KMS-11 (cell line): ENCODE results near the gene SELENOO.
"Not testable (repeated sequence)": the region's sequence is repeated elsewhere in the genome, so short reads cannot be mapped to it uniquely, and the experiment has no call there.

ENCODE experiments used
- H2AFZ ChIP-seq: fragments of 200-600 bp; sonication (generic); 2 replicates; pipeline ENCODE4 v1.6.1; 2016; ENCODE audit warnings: antibody characterized with exemption, mixed run types, low read depth
- H3K27ac ChIP-seq: fragments of 200-600 bp; sonication (generic); 2 replicates; pipeline ENCODE4 v1.6.1; 2016; ENCODE audit warnings: mild to moderate bottlenecking, mixed run types
- H3K27me3 ChIP-seq: fragments of 200-600 bp; sonication (generic); 2 replicates; pipeline ENCODE4 v1.6.1; 2017; ENCODE audit warnings: mild to moderate bottlenecking, low read depth, mixed run types, moderate library complexity; ENCODE audit not compliant: insufficient read depth
- H3K36me3 ChIP-seq: fragments of 200-600 bp; sonication (generic); 2 replicates; pipeline ENCODE4 v1.6.1; 2017; ENCODE audit warnings: mild to moderate bottlenecking, mixed run types; ENCODE audit not compliant: insufficient read depth
- H3K4me1 ChIP-seq: fragments of 200-600 bp; sonication (generic); 2 replicates; pipeline ENCODE4 v1.6.1; 2016; ENCODE audit warnings: mild to moderate bottlenecking, low read depth, mixed run types; ENCODE audit not compliant: poor library complexity, severe bottlenecking
- H3K4me2 ChIP-seq: fragments of 200-600 bp; sonication (generic); 2 replicates; pipeline ENCODE4 v1.7.0; 2016; ENCODE audit warnings: mild to moderate bottlenecking, mixed run types
- H3K4me3 ChIP-seq: fragments of 200-600 bp; sonication (generic); IDR thresholded peaks from 2 replicates; pipeline ENCODE4 v1.6.1; 2017; ENCODE audit warnings: low read depth, low read length, mixed read lengths; ENCODE audit not compliant: insufficient read depth
- H3K79me2 ChIP-seq: fragments of 200-600 bp; sonication (generic); 2 replicates; pipeline ENCODE4 v1.6.1; 2016; ENCODE audit warnings: low read depth, mixed run types; ENCODE audit not compliant: insufficient read depth
- H3K9ac ChIP-seq: fragments of 200-600 bp; sonication (generic); 2 replicates; pipeline ENCODE4 v1.6.1; 2016; ENCODE audit warnings: mild to moderate bottlenecking, mixed run types
- H4K20me1 ChIP-seq: fragments of 200-600 bp; sonication (generic); 2 replicates; pipeline ENCODE4 v1.6.1; 2016; ENCODE audit warnings: mild to moderate bottlenecking, mixed run types; ENCODE audit not compliant: insufficient read depth
- TF ChIP-seq, protein P1 (sequence below): fragments of 200-600 bp; sonication (generic); conservative IDR thresholded peaks from 2 replicates; pipeline ENCODE4 v1.6.1; 2017; ENCODE audit warnings: low read depth, mild to moderate bottlenecking, antibody characterized with exemption, low read length, moderate library complexity, mixed read lengths

The SELENOO gene

DNA sequence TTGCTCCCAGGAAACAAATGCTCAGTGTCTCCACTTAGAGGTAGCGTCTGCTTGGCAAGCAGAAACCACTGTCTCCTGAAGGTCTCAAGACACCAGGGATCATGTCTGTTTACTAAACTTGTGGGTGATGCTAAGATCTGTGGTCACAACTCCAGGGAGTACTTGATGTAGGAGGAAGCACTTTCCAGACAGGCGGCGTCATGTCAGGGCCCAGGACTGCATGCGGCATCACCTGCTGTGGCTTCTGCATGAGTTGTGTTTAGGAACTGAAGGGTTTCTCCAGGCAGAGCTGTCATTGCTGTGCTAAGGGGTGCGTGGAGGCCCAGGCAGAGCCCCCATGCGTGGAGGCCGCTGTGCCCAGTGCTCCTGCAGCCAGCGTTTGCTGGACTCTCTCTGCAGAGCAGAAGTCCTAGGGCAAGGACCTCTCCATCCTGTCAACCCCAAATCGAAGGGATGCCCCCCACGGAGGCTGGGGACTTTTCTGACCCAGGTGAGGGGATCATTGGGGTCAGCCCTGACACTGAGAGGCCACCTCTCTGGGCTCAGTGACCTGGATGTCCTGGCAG, 38.3 kb upstream of the SELENOO start:
- Histone ChIP-seq H3K27me3 (no peaks in the 10 kb centered on the region), H3K9ac (no peak overlapping the region), H2AFZ (no peak overlapping the region), H3K4me2 (no peak overlapping the region), H3K4me1 (no peaks in the 10 kb centered on the region), H3K79me2 (no peaks in the 10 kb centered on the region), H3K4me3 (no peak overlapping the region), H4K20me1 (no peaks in the 10 kb centered on the region), H3K27ac (no peak overlapping the region), H3K36me3 (no peaks in the 10 kb centered on the region)
- TF ChIP-seq, protein P1, sequence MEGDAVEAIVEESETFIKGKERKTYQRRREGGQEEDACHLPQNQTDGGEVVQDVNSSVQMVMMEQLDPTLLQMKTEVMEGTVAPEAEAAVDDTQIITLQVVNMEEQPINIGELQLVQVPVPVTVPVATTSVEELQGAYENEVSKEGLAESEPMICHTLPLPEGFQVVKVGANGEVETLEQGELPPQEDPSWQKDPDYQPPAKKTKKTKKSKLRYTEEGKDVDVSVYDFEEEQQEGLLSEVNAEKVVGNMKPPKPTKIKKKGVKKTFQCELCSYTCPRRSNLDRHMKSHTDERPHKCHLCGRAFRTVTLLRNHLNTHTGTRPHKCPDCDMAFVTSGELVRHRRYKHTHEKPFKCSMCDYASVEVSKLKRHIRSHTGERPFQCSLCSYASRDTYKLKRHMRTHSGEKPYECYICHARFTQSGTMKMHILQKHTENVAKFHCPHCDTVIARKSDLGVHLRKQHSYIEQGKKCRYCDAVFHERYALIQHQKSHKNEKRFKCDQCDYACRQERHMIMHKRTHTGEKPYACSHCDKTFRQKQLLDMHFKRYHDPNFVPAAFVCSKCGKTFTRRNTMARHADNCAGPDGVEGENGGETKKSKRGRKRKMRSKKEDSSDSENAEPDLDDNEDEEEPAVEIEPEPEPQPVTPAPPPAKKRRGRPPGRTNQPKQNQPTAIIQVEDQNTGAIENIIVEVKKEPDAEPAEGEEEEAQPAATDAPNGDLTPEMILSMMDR, result no peak

DNA sequence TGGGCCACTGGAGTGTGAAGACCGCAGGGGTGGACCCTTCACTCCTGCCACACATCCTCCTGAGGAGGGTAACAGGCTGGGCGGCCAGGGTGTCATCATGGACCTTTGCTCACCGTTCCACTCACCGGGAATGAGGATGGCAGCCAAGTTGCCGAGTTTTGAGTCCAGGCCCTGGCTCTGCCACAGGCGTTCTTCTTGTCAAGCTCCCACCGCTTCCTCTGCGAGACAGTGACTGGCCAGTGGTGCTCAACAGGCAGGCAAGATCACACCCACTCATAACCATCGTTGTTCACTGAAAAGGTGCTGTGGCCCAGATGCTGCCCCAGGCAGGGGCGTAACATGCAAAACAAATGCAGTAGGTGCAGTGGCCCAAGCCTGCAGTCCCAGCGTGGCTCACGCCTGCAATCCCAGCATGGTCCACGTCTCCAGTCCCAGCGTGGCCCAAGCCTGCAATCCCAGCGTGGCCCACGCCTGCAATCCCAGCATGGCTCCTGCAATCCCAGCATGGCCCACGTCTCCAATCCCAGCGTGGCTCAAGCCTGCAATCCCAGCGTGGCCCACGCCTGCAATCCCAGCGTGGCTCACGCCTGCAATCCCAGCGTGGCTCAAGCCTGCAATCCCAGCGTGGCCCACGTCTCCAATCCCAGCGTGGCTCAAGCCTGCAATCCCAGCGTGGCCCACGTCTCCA, 35.2 kb upstream of the SELENOO start:
- H3K4me3 ChIP-seq, result no peak overlapping the region
- H3K36me3 ChIP-seq, result no peaks in the 10 kb centered on the region
- no peak overlapping the region for H3K27ac ChIP-seq
- no peaks in the 10 kb centered on the region for H3K4me1 ChIP-seq
- no peak overlapping the region for H3K4me2 ChIP-seq
- no peaks in the 10 kb centered on the region for H3K27me3 ChIP-seq
- TF ChIP-seq, protein P1, result no peak
- H3K9ac ChIP-seq, result no peak overlapping the region
- H2AFZ ChIP-seq, result no peak overlapping the region
- no peaks in the 10 kb centered on the region for H4K20me1 ChIP-seq
- H3K79me2 ChIP-seq, result no peaks in the 10 kb centered on the region

DNA sequence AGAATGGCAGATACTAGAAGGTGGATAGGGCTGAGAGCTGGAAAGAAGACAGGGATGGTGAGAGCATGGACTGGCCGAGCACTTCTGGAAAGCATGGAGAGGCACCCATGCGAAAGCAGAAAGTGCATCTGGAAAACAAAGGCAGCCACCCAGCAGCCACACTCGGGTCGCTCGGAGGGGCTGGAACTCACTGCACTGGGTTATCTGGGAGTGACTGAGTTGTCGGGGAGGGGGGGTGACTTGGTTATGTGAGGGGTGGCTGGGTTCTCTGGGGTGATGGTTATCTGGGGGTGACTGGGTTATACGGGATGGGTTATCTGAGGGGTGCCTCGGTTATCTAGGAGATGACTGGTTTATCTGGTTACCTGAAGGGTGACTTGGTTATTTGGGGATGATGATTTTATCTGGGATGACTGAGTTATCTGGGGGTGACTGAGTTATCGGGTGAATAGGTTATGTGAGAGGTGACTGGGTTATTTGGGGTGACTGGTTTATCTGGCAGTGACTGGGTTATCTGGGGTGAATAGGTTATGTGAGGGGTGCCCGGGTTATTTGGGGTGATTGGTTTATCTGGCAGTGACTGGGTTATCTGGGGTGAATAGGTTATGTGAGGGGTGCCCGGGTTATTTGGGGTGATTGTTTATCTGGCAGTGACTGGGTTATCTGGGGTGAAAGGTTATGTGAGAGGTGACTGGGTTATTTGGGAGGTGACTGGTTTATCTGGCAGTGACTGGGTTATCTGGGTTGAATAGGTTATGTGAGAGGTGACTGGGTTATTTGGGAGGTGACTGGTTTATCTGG, 32.9 kb upstream of the SELENOO start:
- Histone ChIP-seq H2AFZ (no peak overlapping the region), H3K36me3 (no peaks in the 10 kb centered on the region), H3K79me2 (no peaks in the 10 kb centered on the region), H3K4me3 (no peak overlapping the region), H3K27me3 (no peaks in the 10 kb centered on the region), H3K27ac (no peak overlapping the region), H3K9ac (no peak overlapping the region), H3K4me1 (no peaks in the 10 kb centered on the region), H3K4me2 (no peak overlapping the region), H4K20me1 (no peaks in the 10 kb centered on the region)
- TF ChIP-seq, protein P1, result no peak

DNA sequence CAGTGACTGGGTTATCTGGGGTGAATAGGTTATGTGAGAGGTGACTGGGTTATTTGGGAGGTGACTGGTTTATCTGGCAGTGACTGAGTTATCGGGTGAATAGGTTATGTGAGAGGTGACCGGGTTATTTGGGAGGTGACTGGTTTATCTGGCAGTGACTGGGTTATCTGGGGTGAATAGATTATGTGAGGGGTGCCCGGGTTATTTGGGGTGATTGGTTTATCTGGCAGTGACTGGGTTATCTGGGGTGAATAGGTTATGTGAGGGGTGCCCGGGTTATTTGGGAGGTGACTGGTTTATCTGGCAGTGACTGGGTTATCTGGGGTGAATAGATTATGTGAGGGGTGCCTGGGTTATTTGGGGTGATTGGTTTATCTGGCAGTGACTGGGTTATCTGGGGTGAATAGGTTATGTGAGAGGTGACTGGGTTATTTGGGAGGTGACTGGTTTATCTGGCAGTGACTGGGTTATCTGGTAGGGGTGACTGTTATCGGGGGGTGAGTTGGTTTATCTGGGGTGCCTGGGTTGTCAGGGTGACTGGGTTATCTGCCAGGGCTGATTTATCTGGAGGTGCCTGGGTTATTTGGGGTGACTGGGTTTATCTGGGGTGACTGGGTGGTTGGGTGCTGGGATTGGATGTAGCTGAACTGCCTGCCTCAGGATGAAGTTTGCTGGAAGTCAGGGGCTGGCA, 32.2 kb upstream of the SELENOO start:
- not testable (repeated sequence) for H3K4me2 ChIP-seq, H3K4me3 ChIP-seq, H3K79me2 ChIP-seq, H3K4me1 ChIP-seq, H4K20me1 ChIP-seq, H3K27ac ChIP-seq, H3K36me3 ChIP-seq, H2AFZ ChIP-seq, H3K27me3 ChIP-seq, H3K9ac ChIP-seq
